Measurements from ENCODE around the gene FCER2. TPM values are rescaled to one million over a fixed set of nuclear protein-coding genes. Genes with fewer than 3 reads are reported as not detected.

Gene FCER2
- total and polyA plus RNA-seq, 2 of the 13 experiments (the other 11 are each of a cell fraction or from before 2014, with no cell fraction given), result not detected

- Histone ChIP-seq H3K9ac (ENCODE audit: insufficient read depth, low read depth, low read length) (no peak overlapping the region), H3K27me3 (ENCODE audit: control insufficient read depth in 1 of 2, insufficient read depth in 2 of 2, low read length in 2 of 2) (peaks cover 1 to 14% of the 10 kb centered on the region in 2 experiments; a peak in 2 of 5 replicates), H3K4me3 (replicated peaks in 1 of 3; ENCODE audit: insufficient read depth in 1 of 3, low read depth in 2 of 3, low read length in 3 of 3) (no peak overlapping the region), H3K36me3 (replicated peaks in 1 of 2; ENCODE audit: control insufficient read depth in 1 of 2, insufficient read depth in 2 of 2, low read length in 2 of 2) (no peaks in the 10 kb centered on the region), H4K20me1 (ENCODE audit: insufficient read depth, low read length) (no peaks in the 10 kb centered on the region), H3K4me1 (ENCODE audit: insufficient read depth, low read length) (0 out of 2 replicates have a peak, but pooled peaks cover 4% of the 10 kb centered on the region), H3K79me2 (ENCODE audit: insufficient read depth, low read length) (no peaks in the 10 kb centered on the region), H2AFZ (ENCODE audit: low read length) (peak overlapping the region; percentile 72), H3K9me3 (ENCODE audit: low read length) (no peaks in the 10 kb centered on the region), H3K27ac (ENCODE audit: extremely low read length, insufficient read depth, low read length) (no peak overlapping the region), H3K4me2 (ENCODE audit: low read depth, low read length) (peak overlapping the region; percentile 42; the same call in 1 of the 2 replicates)
- peak; percentile 52; the same call in 1 of the 2 replicates for TF ChIP-seq ETV5 (CRISPR knock-in tag; IDR thresholded peaks at IDR 0.05; ENCODE audit: borderline replicate concordance)
- TF ChIP-seq ZNF589 (CRISPR knock-in tag; conservative IDR thresholded peaks at IDR 0.05), result no peak
- TF ChIP-seq ZNF12 (CRISPR knock-in tag; IDR thresholded peaks at IDR 0.05), result peak; percentile 88
- no peak for TF ChIP-seq ZBTB4 (CRISPR knock-in tag; IDR thresholded peaks at IDR 0.05; ENCODE audit: borderline replicate concordance)
- no peak for TF ChIP-seq GABPA (IDR thresholded peaks at IDR 0.05; ENCODE audit: low read depth, low read length)
- 0 out of 2 replicates have a peak, but pooled peaks have one; percentile 15 for TF ChIP-seq GABPA (CRISPR knock-in tag; IDR thresholded peaks at IDR 0.05; ENCODE audit: low read depth)
- CTCF ChIA-PET (ENCODE audit: low intra/inter-chr PET ratio, low total read pairs), result no interaction called here
- POLR2A ChIA-PET, result no interaction called here
- FAIRE-seq, result peak; percentile 21
- no TSS peak for BruUV-seq (replicated peaks)
- WGBS (ENCODE audit: low lambda C conversion rate), result 6% methylated on average over 10 of the region's 11 CpGs
- in situ Hi-C loops (cut with HindIII; ENCODE audit: extremely low pct_ligation_motif_present, low pct_unique_long_range_greater_than_20kb), result no loop called here
- no peak for DNase-seq (ENCODE audit: low spot score)
- intact Hi-C loops (cut with micrococcal nuclease; ENCODE audit: unreplicated experiment), result no loop called here
- ATAC-seq, result peak; percentile 38; the same call in 1 of the 3 replicates
These were observed 35.3 kb upstream of the FCER2 start for GRCh38 chr19:7737215-7737614.
